K562 (cell line): ENCODE measurements around the gene SF3B4. TPM values are rescaled to one million over a fixed set of nuclear protein-coding genes. Genes with fewer than 3 reads are reported as not detected.

Source experiments
- BCL6 ChIP-seq: fragments of 250-450 bp; sonication (Bioruptor Pico); IDR thresholded peaks from 2 replicates; pipeline ENCODE4 v1.4.0; 2020
- BRF2 ChIP-seq: IDR thresholded peaks from 3 replicates; pipeline ENCODE4 v1.6.1; 2011; ENCODE audit warnings: borderline replicate concordance, mild to moderate bottlenecking; ENCODE audit not compliant: insufficient read length, insufficient read depth
- CHD1 ChIP-seq: fragments of 200-600 bp; sonication (generic); IDR thresholded peaks from one replicate; pipeline ENCODE4 v1.6.1; 2012; ENCODE audit warnings: mild to moderate bottlenecking, moderate library complexity, low read length, inconsistent platforms
- COPS2 ChIP-seq: fragments of 450-650 bp; conservative IDR thresholded peaks from 2 replicates; pipeline ENCODE4 v1.6.1; 2016; ENCODE audit warnings: mild to moderate bottlenecking, moderate library complexity
- KAT7 ChIP-seq: sonication (generic); formaldehyde crosslinking; IDR thresholded peaks from 2 replicates; pipeline ENCODE4 v1.8.0; 2022; ENCODE audit warnings: missing genetic modification reagents, mild to moderate bottlenecking, borderline replicate concordance
- MCM3 ChIP-seq: fragments of 450-650 bp; IDR thresholded peaks from 2 replicates; pipeline ENCODE4 v1.6.1; 2016
- NBN ChIP-seq: fragments of 450-650 bp; IDR thresholded peaks from 2 replicates; pipeline ENCODE4 v1.6.1; 2016; ENCODE audit warnings: low read depth, mild to moderate bottlenecking
- PHB ChIP-seq: fragments of 250-450 bp; sonication (Bioruptor Pico); IDR thresholded peaks from 2 replicates; pipeline ENCODE4 v1.5.0; 2021
- RNF219 ChIP-seq: fragments of 250-450 bp; sonication (Bioruptor Pico); IDR thresholded peaks from 2 replicates; pipeline ENCODE4 v1.5.0; 2022; ENCODE audit warnings: mild to moderate bottlenecking
- XRCC4 ChIP-seq: IDR thresholded peaks from one replicate; pipeline ENCODE4 v1.6.1; 2011; ENCODE audit not compliant: insufficient read depth, insufficient read length; ENCODE audit errors: extremely low read depth
- ZC3H8 ChIP-seq: fragments of 450-650 bp; IDR thresholded peaks from 2 replicates; pipeline ENCODE4 v1.6.1; 2017
- ZNF224 ChIP-seq: sonication (generic); formaldehyde crosslinking; IDR thresholded peaks from 2 replicates; pipeline ENCODE4 v1.8.0; 2022; ENCODE audit warnings: mild to moderate bottlenecking, missing genetic modification reagents
- ZNF232 ChIP-seq: sonication (generic); formaldehyde crosslinking; IDR thresholded peaks from 2 replicates; pipeline ENCODE4 v1.8.0; 2022; ENCODE audit warnings: mild to moderate bottlenecking, missing genetic modification reagents
- ZNF668 ChIP-seq: fragments of 250-450 bp; sonication (Bioruptor Pico); IDR thresholded peaks from 2 replicates; pipeline ENCODE4 v1.8.0; 2022; ENCODE audit warnings: mild to moderate bottlenecking, inconsistent platforms
- polyA plus RNA-seq, 8 experiments: library from polyadenylated mRNA; depleted of rRNA in 4 of 8; stranded (reverse) in 5 of 8; unstranded in 3 of 8; fragments of >200 nt; fragmentation: Nextera tagmentation in 2 of 8; fragmentation: Illumina TruSeq in 1 of 8; extraction: Ambion mirVana in 2 of 8; extraction: Trizol in 1 of 8; gene quantifications; 2 replicates each; pipeline versions ENCODE4 v1.2.1 to v1.2.3, GENCODE V29; 2011 to 2014; ENCODE audit warnings: inconsistent platforms in 1 of 8, missing spikeins in 1 of 8
- total RNA-seq, 7 experiments: library from RNA; depleted of rRNA in 6 of 7; stranded (reverse); fragments of >200 nt in 6 of 7; fragmentation: Illumina TruSeq in 2 of 7; extraction: Trizol in 2 of 7; gene quantifications; 2 replicates each; pipeline versions ENCODE4 v1.2.1 to v1.2.3, GENCODE V29; 2011 to 2021; ENCODE audit warnings: low replicate concordance in 1 of 7
- TF ChIP-seq, protein P1 (sequence below): fragments of 150-350 bp; IDR thresholded peaks from 2 replicates; pipeline ENCODE4 v1.6.1; 2014; ENCODE audit warnings: low read depth, mild to moderate bottlenecking, low read length, borderline replicate concordance
- TF ChIP-seq, protein P2 (sequence below): IDR thresholded peaks from 2 replicates; pipeline ENCODE4 v1.6.1; 2012; ENCODE audit warnings: low read depth, low read length, improper control_type of control experiment, borderline replicate concordance
- TF ChIP-seq, protein P3 (sequence below): sonication (generic); formaldehyde crosslinking; IDR thresholded peaks from 2 replicates; pipeline ENCODE4 v1.8.1; 2023; ENCODE audit warnings: mild to moderate bottlenecking, missing genetic modification reagents

SF3B4 gene
- total and polyA plus RNA-seq, 9 of the 15 experiments (the other 6 are each of a cell fraction or from before 2014, with no cell fraction given): 3.0 to 88.0 (median 26.1) TPM

GRCh38 chr1:149887456-149888246 lies 40.0 kb downstream of the SF3B4 start (continued):
- TF ChIP-seq ZNF668 (no peak), CHD1 (no peak), MCM3 (no peak), BCL6 (CRISPR knock-in tag) (no peak), KAT7 (peak; percentile 99), XRCC4 (no peak), BRF2 (no peak), NBN (no peak), RNF219 (CRISPR knock-in tag) (no peak), ZC3H8 (no peak), COPS2 (no peak), ZNF232 (CRISPR knock-in tag) (peak; percentile 9; the same call in 1 of the 2 replicates), ZNF224 (CRISPR knock-in tag) (0 out of 2 replicates have a peak, but pooled peaks have one; percentile 24), PHB (peak; percentile 92; the same call in 1 of the 2 replicates)
- TF ChIP-seq, protein P1, sequence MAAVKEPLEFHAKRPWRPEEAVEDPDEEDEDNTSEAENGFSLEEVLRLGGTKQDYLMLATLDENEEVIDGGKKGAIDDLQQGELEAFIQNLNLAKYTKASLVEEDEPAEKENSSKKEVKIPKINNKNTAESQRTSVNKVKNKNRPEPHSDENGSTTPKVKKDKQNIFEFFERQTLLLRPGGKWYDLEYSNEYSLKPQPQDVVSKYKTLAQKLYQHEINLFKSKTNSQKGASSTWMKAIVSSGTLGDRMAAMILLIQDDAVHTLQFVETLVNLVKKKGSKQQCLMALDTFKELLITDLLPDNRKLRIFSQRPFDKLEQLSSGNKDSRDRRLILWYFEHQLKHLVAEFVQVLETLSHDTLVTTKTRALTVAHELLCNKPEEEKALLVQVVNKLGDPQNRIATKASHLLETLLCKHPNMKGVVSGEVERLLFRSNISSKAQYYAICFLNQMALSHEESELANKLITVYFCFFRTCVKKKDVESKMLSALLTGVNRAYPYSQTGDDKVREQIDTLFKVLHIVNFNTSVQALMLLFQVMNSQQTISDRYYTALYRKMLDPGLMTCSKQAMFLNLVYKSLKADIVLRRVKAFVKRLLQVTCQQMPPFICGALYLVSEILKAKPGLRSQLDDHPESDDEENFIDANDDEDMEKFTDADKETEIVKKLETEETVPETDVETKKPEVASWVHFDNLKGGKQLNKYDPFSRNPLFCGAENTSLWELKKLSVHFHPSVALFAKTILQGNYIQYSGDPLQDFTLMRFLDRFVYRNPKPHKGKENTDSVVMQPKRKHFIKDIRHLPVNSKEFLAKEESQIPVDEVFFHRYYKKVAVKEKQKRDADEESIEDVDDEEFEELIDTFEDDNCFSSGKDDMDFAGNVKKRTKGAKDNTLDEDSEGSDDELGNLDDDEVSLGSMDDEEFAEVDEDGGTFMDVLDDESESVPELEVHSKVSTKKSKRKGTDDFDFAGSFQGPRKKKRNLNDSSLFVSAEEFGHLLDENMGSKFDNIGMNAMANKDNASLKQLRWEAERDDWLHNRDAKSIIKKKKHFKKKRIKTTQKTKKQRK: no peak
- TF ChIP-seq, protein P2, sequence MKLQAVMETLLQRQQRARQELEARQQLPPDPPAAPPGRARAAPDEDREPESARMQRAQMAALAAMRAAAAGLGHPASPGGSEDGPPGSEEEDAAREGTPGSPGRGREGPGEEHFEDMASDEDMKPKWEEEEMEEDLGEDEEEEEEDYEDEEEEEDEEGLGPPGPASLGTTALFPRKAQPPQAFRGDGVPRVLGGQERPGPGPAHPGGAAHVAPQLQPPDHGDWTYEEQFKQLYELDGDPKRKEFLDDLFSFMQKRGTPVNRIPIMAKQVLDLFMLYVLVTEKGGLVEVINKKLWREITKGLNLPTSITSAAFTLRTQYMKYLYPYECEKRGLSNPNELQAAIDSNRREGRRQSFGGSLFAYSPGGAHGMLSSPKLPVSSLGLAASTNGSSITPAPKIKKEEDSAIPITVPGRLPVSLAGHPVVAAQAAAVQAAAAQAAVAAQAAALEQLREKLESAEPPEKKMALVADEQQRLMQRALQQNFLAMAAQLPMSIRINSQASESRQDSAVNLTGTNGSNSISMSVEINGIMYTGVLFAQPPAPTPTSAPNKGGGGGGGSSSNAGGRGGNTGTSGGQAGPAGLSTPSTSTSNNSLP: no peak
- TF ChIP-seq, protein P3, sequence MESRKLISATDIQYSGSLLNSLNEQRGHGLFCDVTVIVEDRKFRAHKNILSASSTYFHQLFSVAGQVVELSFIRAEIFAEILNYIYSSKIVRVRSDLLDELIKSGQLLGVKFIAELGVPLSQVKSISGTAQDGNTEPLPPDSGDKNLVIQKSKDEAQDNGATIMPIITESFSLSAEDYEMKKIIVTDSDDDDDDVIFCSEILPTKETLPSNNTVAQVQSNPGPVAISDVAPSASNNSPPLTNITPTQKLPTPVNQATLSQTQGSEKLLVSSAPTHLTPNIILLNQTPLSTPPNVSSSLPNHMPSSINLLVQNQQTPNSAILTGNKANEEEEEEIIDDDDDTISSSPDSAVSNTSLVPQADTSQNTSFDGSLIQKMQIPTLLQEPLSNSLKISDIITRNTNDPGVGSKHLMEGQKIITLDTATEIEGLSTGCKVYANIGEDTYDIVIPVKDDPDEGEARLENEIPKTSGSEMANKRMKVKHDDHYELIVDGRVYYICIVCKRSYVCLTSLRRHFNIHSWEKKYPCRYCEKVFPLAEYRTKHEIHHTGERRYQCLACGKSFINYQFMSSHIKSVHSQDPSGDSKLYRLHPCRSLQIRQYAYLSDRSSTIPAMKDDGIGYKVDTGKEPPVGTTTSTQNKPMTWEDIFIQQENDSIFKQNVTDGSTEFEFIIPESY: peak; percentile 49; the same call in 1 of the 2 replicates
